NCI-H2227 treated with DMSO at 0.1 percent for 48 hours (cell line): ENCODE measurements around the gene GNGT1.

ENCODE experiments used
- DNase-seq: peaks from one replicate; lab custom pipeline; 2025; lab: John Stamatoyannopoulos, UW

The GNGT1 gene

DNA sequence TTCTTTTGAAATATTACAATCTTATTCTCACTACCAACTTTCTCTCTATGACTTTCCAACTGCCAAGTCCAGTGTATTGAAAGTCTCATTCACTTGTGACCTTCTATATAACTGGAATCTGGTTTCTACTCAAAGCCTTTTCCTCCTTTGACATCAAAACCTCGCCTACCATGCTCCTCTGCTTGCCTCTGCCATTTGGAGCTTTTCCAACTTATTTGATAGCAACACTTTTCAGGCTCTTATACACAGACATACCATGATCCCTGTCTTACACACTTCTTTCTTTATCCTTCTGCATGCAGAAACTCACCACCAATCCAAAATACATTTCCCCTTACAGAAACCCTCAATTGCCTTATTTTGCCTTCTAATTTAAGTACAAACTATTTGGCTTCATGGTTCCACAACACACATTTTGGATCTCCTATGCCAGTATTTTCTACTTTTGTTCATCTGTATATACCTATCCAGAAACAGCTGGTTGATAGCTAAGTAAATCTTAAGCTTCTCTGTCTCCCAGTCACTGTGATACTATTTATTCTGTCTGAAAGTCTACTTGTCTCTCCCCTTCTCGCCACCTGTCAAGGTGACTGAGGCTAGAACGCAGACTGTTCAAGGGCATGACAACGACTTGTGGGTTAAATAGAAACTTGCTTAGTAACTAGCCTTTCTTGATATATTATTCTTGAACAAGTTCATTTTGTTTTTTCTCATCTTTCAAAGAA lies 37.6 kb downstream of the GNGT1 start:
- DNase-seq, result no peak

DNA sequence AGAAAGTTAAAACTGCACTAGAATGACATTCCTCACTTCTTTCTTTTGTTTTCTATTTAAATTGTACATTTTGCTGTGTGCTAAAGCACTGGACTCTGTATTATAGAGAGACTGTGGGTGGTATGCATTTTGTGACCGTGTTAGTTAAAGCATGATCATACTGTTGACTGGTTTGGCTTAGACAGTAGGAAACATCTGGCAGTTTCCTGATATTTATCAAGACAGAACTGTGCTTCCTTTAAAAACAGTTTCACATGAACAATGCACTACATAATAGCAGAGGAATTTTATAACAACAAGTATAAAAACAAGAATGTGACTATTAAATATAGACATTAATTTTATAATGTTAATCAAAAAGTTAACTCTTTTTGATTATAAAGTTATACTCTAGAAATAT lies 38.3 kb downstream of the GNGT1 start:
- DNase-seq, result no peak

DNA sequence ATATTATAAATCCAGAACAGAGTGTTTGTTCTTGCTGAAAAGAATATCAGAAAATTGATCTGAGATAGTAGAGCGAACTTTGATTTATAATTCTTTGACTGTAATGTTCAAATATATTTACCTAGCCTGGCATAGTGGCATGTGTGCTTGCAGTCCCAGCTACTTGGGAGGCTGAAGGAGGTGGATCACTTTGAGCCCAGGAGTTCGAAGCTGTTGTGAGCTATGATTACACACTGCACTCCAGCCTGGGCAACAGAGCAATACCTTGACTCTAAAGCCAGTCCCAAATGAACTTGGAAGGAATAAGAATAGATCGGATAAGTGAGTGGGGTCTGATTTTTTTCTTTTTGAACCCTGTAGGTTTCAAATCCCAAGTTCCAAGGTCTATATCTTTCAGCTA lies 38.7 kb downstream of the GNGT1 start:
- no peak for DNase-seq

DNA sequence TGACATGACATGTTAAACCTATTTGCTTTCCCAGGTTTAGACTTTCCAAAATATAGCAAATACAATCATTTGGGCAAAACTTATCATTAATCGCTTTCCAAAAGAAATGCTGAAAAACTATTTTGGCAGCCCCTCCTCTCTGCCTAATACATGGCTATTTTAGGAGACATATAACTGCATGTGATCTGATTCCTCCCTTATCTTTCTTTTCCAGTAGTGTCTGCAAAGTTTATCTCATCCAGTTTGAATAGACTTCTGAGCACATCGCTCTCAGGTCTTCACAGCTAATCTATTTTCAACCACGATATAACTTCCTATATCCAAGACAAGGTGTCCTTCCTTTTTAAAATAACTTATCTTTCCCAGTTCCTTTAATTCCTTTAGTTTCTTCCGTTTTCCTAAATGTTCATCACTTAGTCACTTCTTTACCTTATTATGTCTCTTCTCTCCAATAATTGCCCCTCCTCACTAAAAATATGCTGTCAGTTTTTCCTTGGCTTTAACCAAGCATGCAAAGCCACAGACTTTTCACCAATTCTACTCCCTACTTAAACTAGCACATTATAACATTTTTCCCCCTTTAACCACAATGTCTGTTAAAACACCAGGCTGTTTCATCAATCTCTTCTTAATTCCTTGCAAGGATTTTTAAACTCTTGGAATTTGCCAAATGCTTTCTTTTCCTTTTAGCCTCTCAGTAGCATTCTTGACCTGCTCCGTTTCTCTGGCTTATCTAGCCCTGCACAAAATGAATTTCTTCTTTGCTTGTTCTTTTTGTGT lies 39.6 kb downstream of the GNGT1 start:
- no peak for DNase-seq

DNA sequence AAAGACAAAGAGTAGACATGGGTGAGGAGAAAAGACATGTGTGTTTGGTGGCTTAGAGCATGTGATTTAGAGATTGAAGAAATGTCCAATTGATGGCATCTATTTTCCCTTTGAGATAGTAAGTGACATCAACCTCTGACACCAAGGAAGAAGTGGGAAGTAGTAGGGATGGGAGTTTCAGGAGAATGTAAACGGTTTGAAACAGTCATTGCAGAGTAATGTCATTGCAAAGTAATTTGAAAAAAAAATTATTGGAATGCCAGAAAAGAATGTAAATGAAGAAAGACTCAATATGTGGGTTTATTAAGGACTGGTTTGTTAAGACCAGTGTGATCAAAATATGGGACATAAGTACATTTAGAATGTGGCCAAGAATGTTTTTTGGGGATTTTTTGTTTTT lies 41.7 kb downstream of the GNGT1 start:
- no peak for DNase-seq

DNA sequence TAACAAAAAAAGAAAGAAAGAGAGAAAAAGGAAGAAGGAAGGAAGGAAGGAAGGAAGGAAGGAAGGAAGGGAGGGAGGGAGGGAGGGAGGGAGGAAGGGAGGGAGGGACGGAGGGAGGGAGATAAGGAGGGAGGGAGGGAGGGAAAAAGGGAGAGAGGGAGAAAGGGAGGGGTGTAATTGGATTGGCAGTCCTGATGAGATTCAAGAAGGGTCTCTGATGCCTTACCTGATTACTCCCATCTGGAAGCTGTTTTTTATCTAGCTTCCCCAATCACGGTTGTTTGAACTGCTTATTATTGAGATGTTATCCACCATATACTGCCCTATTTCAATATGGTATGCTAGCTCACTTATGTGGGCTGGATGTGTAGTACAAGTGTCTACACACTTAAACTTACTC lies 42.5 kb downstream of the GNGT1 start:
- no peak for DNase-seq

DNA sequence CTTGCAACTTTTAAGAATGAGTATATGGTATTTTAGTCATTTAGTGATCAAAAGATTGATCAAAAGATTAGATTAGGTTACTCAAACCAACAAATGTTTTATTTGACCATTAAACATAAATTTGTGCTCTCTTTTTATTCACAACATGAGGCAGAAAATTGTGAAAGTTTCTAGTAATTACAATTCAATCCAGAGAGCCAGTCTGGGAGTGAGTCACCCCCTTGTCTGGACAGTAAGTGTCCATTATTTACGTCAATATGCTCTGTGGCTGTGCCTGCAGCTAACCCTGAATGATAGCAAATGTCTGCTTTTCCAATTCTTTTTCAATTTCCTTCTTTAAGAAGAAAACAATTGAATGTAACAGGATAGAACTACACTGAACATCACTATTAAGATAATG lies 43.1 kb downstream of the GNGT1 start:
- DNase-seq, result peak; percentile 44

DNA sequence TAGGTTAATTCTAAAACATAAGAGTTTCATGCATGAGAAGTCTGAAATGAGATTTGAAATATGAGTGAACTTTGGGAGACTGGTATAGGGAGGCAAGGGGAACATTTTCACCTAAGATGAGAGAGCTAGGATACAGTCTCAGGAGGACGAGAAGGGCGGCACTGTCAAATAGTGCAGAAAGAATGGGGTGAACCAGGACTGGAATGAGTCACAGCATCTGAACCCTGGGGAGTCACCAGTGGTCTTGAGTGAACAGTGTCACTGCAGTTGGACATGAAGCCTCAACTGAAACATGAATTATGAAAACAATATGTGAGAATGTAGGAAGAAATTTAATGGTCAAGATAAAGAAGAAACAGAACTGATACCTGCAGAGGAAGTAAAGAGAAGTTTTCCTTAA lies 48.9 kb downstream of the GNGT1 start:
- DNase-seq, result no peak

DNA sequence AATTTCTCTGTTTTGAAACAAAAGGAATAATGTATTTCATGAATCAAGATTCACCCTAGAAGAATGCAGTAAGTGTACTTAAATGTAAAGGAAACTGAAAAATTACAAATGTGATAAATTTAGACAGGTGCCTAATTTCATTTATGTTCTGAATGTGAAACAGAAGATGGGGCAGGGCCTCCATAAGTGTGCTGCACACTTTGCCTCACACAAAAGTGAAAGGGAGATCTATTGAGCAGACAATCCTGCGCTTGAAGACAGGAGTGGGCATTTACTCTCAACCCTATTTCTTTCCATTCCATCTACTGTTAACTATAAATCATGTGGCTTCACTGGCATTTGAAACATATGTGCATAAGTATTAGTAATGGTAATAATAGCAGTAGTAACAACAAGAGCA lies 51.4 kb downstream of the GNGT1 start:
- DNase-seq, result no peak

DNA sequence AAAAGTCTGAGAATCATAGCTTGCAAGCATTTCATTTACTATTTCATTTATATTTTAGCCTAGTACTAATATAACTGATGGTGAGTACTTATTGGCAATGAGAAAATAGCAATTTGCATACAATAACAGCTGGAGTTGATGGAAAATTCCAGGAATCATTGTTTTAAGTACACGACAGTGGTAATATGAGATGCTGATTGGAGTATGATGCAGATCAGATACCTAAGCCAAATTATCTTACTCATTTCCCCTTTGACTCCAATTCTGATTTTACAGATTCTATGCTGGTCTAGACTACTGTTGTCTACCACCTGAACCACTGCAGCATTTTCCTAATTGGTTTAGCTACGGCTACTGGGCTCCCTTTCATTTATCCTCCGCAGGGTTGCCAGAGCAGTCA lies 51.8 kb downstream of the GNGT1 start:
- no peak for DNase-seq

DNA sequence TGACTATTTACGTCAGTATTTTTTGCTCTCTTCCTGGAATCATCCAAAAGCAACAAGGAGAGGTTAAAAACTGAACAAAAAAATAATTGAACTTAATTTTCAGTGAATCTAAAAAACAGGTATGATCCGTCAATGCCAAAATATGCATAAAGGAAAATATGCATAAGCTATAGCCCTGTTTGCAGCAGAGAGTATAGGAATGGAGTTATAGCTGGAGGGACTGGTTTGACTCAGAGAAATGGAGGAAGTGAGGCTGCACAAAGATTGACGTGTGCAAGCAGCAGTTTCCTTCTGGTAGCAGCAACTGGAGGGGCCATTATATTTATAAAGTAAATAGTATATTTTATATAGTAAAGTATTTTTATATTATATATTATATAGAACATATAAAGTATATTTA lies 52.3 kb downstream of the GNGT1 start:
- DNase-seq, result no peak
